ENCODE data around the gene SCGB3A1.

Gene SCGB3A1

DNA sequence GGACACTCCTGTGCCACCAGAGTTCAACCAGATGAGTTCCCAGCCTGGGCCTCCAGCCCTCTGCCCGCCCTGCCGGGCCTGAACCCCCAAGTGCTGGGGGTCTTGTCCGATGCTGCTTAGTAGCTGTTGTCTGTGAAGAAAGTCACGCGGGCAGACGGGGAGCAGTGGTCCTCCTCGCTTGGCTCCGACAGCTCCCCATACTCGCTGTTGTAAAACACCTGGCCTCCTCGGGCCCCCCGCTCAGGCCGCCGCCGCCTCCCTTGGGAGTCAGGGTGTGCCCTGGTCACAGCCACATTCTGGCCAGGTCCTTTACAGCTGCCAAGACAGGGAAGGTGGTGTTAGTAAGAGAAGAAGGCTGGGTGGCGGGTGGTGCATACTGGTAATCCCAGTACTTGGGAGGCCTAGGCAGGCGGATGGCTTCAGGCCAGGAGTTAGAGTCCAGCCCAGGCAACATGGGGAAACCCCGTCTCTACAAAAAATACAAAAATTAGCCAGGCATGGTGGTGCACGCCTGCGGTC is 11.8 kb upstream of the SCGB3A1 start:
- no peak for DNase-seq

DNA sequence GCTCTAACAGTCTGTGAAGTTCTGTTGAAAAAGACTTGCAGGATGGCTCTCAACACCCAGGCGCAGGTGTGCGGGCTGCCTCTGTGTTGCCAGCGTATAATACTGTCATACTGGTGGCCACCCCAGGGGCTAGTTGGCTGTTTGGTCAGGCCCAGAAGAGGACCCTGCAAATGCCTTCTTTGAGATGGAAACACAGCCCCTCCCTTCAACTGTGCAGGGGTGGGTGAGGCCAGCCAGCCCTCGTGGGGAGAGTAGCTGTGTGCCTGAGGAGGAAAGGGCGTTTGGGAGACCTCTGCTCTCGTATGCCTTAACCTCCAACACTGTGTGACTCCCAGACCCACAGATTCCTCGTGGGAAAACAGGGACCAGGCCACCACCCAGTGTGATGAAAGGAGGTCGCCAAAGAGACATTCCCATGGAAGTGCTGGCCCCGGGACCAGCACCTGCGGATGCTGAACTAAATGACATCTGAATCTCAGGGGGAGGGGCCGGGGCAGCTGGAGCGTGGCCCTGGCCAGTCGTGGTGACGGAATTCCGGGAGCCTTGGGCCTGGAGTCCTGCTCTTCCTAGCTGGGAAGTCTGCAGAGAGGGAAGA is 11.3 kb upstream of the SCGB3A1 start:
- DNase-seq: no peak

DNA sequence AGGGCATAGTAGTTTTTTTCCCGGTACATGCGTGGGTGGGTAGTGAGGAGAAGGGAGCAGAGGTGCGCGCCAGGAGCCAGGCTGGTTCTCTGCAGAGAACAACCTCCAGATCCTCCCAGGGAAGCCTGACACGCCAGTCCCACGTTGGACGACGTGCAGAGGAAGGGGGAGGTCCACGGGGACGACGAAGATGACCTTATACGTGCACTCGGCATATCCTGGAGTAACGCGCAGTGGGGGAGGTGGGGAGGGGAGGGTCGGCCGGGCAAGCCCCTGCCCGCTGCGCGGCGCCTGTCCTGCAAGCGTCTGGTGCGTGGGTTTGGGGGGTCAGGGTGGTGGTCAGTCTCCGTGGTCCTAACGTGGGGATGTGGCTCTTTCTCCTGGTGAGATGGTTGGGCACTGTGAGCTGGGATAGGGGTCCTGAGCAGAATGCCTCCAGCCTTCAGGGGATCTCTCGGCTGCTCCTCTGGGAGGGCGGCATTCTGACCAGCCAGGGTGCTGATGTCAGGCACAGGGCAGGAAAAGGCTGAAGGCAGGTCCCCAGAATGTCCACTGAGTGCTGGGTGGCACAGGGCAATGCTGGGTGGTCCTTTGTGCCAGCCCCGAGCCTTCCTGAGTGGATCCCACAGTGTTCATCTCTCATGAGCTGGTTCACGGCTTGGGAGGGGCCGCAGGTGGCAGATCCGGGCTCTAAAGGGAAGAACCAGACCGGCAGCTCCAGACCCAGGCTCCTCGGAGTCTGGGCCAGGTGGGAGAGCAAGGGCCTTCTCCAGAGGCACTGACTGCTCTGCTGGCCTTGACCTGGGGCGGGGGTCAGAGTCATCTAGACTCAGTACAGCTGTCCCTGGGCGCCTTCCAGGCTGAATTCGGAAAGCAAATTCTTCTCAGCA is 10.5 kb upstream of the SCGB3A1 start:
- DNase-seq: no peak

DNA sequence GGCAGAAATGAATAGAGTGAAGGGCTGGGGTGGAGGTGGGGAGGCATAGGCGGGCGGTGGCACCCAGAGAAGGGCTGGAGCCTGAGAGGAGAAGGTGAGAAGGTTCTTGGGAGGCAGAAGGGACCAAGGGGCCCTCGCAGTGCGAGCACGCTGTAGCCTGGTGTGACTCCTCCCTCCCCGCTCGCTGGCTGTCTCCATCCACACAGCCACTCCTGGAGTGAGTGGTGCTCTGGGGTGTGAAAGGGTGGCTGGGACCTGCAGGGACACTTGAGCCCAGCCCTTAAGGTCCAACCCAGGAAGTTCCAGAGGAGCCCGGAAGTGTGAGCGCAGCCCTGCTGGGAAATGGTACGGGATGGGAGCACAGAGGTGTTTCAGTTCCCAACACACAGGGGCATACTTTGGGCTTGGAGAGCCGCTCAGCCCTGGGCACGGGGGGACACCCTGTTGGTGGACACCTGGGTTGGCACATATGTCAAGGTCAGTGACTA is 9.3 kb upstream of the SCGB3A1 start:
- no peak for DNase-seq

DNA sequence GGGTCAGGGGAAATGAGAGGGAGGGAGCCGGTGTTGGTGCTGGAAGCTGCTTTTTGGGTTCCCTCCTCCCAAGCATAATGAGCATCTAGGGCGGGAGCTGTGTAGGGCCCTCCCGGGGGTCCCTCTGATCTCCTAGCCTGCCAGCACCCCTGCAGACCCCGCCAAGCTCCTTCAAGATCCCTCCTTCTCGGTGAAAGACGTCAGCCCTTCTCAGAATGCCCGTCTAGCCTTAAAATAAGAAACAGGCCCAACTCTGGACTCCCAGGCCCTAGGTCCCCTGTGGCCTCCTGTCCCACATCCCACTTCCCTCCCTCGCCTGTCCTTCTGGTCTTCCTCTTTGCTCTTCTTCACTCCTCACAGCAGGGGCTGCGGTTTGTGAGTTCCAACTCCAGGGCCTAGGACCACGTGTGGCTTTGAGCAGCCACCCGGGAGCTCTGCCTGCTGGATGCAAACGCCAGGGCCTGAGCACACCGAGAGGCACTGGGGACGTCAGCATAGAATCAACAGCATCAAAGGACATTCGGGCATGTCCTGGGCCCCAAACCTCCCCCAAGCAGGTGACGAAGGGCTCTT is 8.8 kb upstream of the SCGB3A1 start:
- no peak for DNase-seq

DNA sequence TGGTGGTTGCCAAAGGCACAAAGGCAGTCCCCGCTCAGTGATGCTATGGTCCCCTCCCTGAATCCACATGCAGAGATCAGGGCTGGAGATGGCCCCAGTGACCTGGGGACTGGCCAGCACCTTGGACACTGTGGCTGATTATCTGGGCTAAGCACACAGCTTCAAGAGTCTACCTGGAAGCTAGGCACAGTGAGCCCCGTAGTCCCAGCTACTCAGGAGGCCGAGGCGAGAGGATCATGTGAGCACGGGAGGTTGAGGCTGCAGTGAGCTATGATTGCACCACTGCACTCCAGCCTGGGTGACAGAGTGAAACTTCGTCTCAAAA is 8.3 kb upstream of the SCGB3A1 start:
- no peak for DNase-seq

DNA sequence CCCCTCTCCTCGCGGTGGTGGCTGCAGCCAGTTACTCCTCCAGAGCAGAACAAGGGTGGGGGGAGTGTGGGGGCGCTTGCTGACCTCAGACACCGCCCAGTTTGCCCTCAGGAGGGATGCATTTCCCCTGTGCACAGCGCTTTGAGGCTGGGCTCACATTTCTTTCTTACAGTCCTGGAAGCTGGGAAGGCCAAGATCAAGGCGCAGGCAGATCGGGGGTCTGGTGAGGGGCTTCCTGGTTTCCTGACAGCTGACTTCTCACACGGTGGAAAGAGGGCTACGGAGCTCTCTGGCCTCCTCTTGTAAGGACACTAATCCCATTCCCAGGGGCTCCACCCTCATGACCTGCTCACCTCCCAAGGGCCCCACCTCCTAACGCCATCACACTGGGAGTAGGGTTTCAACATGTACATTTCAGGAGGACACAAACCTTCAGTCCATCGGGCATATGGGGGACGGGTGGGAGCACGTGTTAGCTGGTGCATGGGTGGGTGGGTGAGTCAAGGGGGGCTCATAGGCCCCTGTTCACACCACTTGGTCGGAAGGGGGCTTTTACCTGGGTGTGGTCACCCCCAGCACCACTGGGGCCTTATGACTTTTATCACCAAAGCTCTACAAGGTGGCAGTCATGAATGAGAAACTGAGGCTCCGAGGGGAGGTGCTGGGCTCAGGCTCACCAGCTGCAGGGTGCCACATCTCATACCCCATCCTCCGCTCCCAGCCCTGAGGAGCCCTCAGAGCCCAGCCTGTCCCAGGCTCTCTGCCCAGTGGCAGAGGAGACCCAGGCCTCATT is 7.7 kb upstream of the SCGB3A1 start:
- DNase-seq: no peak

DNA sequence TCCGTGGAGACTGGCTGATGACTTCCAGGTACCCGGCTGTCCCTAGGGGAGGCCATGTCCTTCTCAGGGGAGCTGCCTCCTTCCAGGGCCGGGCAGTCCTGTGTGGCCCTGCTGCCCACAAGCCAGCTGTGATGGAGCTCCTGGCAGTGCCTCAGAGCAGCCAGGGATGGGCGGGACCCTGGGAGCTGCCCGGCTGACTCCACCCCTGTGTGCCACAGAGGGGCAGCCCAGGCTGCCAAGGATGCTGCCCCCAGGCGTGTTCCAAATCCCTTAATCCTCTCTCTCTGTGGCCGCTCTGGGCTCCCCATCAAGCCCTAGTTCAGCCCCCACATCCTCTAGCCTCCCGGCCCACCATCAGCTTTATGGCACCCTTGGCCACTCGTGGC is 7.0 kb upstream of the SCGB3A1 start:
- no peak for DNase-seq

DNA sequence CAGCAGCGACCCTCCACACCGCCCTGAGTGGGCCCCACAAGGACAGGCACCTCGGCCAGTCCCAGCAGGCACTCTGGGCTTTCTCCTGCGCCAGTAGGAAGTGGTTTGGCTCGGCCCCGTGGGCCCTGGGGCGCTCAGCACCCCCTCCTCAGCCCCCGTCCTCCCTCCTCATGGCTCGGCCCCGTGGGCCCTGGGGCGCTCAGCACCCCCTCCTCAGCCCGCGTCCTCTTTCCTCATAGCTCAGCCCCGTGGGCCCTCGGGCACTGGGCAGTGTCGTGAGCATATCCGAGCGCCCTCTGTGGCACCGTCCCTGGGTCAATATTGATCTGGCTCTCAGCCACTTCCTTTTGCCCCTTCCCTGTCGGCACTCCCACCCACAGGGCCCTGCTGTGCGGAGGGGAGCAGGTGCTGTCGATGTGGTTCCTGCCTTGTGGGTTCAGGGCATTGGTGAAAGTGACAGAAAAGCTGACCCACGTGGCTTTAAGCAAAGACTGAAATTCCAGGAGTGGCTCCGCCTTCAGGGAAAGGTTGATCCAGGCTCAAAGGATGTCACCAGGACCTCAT is 5.5 kb upstream of the SCGB3A1 start:
- no peak for DNase-seq

DNA sequence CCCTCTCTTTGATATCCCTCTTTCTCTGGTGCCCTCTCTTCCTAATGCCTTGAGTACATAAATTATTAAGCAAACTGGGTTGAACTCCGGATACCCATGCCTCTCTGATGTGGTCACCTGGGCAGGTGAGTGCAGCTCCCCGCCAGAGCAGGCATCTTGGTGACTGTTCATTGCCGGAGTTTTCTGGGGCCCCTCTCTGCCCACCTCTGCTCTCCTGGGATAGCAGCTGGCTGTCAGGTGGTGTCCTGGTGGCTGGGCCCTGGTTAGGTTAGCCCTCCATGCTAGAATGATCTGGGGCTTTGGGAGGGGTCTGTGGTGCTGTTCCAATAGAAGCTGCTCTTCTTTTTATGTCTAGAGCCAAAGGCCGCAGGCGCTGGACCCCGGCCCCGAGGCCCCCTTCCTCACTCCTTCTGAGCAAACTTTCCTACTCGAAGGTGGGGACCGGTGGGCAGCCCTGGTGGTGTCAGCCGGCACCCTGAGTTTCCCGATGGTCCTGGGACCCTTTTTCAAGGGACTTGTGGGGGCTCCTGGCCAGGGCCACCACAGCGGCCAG is 4.9 kb upstream of the SCGB3A1 start:
- no peak for DNase-seq

DNA sequence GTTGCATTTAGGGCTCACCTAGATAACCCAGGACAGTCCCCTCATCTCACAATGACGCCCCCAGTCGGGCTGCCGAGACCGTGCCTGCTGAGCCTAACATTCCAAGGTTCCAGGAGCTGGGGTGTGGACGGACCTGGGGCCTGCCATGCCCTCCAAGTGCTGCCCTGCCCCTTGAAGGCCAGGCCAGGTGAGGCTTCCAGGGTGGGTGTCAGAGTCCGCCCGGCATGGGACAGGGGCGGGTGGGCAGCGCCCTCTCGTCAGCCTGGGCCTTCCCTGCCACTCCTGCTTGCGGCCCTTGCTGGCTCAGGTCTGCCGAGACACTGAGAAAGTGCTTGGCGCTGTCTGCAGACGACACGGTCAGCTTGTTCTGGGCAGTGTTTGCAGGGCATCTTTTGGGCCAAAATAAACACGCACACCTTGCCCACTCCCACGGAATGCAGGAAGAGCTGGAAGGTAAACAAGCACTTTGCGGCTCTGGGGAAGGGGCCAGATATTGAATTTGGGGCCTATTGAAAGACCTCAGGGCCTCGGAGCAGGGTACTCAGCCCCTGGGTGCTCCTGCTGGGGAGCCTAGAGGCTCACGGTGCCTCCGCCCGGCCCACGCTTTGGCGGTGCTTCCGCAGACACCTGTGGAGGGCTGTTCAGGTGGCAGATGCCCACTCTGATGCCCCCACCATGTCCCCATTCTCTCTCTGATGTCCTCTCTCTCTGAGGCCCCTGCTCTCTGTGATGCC is 4.2 kb upstream of the SCGB3A1 start:
- DNase-seq: no peak

DNA sequence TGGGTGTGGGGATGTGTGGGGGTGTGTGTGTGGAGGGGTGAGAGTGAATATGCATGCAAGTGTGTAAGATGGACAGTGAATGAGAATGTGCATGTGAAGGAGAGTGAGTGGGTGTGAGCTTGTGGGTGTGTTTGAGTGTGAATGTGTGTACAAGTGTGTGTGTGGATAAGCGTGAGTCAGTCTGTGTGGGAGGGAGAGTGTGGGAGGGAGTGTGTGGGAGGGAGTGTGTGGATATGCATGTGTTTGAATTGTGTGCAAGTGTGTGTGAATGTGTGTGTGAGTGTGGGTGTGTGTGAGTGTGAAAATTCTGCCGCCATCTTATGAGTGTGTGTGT is 3.7 kb upstream of the SCGB3A1 start:
- no peak for DNase-seq

DNA sequence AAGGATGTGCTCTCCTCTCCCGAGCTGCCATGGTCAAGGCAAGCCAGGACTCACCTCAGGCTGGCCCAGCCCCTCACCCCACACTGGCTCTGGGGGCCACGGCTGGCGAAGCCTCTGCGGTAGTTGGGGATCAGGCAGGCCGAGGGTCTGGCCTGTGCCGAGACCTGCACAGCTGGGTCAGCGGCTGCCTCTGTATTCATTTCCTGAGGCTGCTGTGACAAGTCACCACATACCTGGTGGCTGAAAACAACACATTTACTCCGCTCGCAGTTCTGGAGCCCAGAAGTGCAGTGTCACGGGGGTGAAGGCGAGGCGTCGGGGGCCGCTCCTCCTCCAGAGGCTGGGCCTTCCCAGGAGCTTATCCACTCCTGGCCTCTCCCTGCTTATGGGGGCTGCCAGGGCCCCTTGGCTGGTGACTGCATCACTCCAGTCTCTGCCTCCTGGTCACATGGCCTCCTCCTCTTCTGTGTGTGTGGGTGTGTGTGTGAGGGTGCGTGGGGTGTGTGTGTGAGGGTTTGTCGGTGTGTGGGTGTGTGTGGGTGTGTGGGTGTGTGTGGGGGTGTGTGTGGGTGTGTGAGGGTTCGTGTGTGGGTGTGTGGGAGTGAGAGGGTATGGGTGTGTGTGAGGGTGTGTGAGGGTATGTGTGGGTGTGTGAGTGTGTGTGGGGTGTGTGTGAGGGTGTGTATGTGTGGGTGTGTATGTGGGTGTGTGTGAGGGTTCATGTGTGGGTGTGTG is 3.2 kb upstream of the SCGB3A1 start:
- no peak for DNase-seq

DNA sequence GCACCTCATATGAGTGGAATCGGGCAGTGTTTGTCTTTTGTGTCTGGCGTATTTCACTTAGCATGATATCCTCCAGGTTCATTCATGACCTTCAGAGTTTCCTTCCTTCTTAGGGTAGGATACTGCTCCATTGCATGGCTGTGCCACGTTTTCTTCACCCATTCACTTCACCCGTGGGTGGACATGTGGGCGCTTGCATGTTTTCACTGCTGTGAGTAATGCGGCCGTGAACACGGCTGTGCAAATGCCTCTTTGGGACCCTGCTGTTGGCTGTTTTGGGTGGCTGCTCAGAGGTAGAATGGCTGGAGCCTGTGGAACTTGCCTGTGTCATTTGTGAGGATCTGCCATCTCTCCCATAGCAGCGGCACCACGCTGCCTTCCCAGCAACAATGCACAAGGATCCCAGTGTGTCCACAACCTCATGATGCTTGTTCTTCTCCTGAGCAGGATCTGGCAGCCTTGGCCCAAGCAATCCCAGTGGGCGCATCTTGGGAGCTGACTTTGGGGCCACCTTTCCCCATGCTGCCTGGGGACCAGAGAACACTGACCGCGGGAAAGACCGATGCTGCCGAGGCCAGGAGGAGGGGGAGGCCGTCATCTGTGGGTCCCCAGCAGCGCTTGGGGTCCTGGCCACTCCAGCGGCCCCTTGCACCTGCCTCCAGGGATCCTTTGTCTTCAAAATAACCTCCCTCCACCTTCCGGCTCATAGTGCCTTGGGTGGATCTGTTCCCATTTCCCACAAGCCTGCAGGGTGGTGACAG is 2.3 kb upstream of the SCGB3A1 start:
- no peak for DNase-seq

DNA sequence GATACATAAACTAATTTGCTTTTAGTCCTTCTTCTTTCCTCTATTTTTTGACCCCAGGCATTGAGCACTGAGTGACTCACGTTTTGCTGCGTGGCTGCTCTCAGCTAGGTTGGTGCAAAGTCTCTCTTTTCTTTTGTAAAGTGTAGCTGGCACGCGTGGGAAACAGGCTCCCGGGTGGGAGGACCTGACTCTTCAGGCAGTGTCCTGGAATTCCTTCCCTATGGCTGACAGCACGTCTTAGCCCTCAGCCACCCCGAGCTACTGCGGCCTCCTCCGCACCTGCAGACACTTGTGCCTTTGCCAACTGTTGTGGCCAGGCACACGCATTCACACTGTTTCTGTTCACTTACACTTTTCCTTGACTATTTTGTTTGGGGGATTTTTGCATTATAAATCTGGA is 877 bp upstream of the SCGB3A1 start:
- no peak for DNase-seq

DNA sequence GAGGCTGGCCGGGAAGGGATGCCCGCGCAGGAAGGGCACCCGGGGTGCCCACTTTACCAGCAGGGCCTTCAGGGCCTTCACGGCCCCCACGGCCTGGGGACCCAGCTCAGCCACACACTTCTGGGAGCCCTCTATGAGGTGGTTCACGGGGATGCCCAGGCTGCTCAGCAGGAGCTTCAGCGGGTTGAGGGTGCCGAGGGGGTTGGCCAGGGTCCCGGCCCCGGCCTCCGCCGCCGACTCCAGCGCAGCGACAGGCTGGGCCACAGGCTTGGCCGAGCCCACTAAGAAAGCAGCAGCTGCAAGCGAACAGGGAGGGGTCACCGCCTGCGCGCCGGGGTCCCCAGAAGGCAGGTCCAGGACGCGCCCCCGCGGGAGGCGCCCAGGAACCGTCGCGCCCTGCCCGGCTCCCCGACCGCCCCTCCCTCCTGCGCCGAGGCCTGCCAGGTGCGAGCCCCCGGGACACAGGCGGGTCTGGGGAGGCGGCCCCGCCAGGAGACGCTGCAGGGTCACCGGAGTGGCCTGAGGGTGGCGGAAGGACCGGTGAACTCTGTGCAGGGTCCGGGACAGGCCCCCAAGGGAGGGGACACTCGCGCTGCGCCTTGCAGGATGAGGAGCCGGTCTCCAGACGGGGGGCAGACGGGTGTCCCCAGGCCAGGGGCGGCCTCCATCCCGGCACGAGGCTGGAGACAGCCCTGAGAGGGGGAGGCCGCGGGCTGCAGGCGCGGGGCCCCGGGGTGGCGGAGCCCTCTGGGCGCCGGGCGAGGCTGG is 572 bp downstream of the SCGB3A1 start:
- no peak for DNase-seq

DNA sequence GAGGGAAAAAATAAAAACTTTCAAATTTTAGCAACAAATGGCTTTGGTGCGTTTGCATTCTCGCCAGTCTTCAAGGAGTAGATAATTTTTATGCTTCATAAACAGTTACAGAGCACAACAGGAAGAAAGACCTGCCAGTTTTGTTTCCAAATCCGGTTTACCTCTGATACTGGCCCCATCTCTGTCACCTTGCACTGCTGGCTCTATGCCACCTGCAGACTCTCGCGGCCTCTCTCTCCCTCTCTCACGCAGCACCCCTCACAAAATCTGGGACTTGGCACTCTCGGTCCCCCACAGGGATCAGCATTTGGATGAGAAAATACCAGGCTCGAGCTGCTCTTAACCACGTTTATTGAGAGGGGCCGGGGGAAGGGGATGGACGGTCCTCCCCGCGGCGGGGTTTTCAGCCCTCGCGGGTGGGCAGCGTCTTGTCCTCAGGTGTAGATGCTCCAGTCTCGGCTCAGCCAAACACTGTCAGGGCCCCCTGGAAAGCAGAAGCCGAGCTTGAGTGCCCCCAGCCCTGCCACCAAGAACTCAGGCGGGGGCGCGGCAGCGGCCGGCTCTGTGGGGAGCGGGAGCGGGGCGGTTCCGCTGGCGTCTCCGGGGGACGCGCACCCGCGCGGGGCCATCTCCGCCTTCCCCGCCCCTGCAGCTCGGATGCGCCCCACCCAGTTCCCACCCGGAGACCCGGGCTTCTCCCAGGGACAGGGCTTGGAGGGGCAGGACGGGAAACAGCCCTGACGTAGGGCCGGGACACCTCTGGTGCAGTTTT is 1.3 kb downstream of the SCGB3A1 start:
- DNase-seq: no peak

DNA sequence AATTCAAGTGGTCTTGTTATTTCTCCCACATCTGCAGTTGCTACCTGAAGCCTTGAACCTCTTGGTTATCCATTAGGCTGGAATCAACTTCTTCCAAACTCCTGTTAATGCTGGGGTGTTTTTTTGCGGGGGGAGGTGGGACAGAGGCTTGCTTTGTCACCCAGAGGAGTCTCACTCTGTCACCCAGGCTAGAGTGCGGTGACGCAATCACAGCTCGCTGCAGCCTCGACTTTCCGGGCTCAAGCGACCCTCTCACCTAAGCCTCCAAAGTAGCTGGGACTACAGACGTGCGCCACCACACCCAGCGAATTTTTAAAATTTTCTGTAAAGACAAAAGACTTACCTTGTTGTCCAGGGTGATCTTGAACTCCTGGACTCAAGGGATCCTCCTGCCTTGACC is 4.4 kb downstream of the SCGB3A1 start:
- DNase-seq: no peak

DNA sequence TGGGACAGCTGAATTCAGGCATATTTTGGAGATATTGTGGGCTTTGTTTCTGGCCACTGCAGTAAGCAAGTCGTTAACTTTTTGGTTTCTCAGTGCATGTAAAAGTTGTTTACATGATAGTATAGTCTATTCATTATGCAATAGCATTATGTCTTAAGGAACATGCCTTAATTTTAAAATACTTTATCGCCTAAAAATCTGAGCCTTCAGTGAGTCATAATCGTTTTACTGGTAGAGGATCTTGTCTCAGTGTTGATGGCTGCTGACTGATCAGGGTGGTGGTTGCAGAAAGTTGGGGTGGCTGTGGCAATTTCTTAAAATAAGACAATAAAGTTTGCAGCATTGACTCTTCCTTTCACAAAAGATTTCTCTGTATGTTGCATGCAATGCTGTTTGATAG is 5.1 kb downstream of the SCGB3A1 start:
- no peak for DNase-seq

Data from SW 1271 (cell line).